Anterior cingulate cortex (tissue), 58 donors: Measurements from ENCODE around the gene CNST.
"Not testable (repeated sequence)": the region's sequence is repeated elsewhere in the genome, so short reads cannot be mapped to it uniquely, and the experiment has no call there.

Experiments
- DNase-seq, 58 donors: peaks; one replicate each; lab custom pipeline; 2025; lab: John Stamatoyannopoulos, UW

Gene CNST

GRCh38 chr1:246659594-246660140 lies 93.4 kb downstream of the CNST start:
- no peak for DNase-seq

GRCh38 chr1:246661451-246661850 lies 95.2 kb downstream of the CNST start:
- DNase-seq = no peak

- no peak for DNase-seq
Observed at GRCh38 chr1:246667773-246668172, 101.5 kb downstream of the CNST start.

- no peak for DNase-seq
Observed at GRCh38 chr1:246669659-246670058, 103.4 kb downstream of the CNST start.

GRCh38 chr1:246674049-246674448 lies 107.8 kb downstream of the CNST start:
- no peak for DNase-seq

- no peak for DNase-seq
Observed at GRCh38 chr1:246677842-246678241, 111.6 kb downstream of the CNST start.

GRCh38 chr1:246678816-246679793 lies 112.8 kb downstream of the CNST start:
- DNase-seq = peak in 17 of 58 donors; percentile 10 to 59 (median 30)

- DNase-seq = no peak
Observed at GRCh38 chr1:246679794-246680177, 113.5 kb downstream of the CNST start.

GRCh38 chr1:246680190-246680589 lies 113.9 kb downstream of the CNST start:
- no peak for DNase-seq

GRCh38 chr1:246680696-246681130 lies 114.5 kb downstream of the CNST start:
- DNase-seq = peak in 10 of 58 donors; percentile 9 to 67 (median 32)

GRCh38 chr1:246681900-246682895 lies 115.9 kb downstream of the CNST start:
- no peak for DNase-seq

- DNase-seq = no peak
Observed at GRCh38 chr1:246683521-246683920, 117.3 kb downstream of the CNST start.

- no peak for DNase-seq
Observed at GRCh38 chr1:246687002-246687401, 120.7 kb downstream of the CNST start.

- peak in 43 of 58 donors; percentile 6 to 81 (median 35) for DNase-seq
Observed at GRCh38 chr1:246689409-246690008, 123.3 kb downstream of the CNST start.

- no peak for DNase-seq
Observed at GRCh38 chr1:246690100-246690499, 123.8 kb downstream of the CNST start.

- DNase-seq = peak in 12 of 58 donors; percentile 10 to 75 (median 31)
Observed at GRCh38 chr1:246691622-246692495, 125.6 kb downstream of the CNST start.

- DNase-seq = not testable (repeated sequence)
Observed at GRCh38 chr1:246694213-246694895, 128.1 kb downstream of the CNST start.

- no peak for DNase-seq
Observed at GRCh38 chr1:246695136-246695535, 128.9 kb downstream of the CNST start.
